GM23338 (cell line): ENCODE measurements around the gene MIR17HG. TPM values are rescaled to one million over a fixed set of nuclear protein-coding genes. Genes with fewer than 3 reads are reported as not detected.

ENCODE experiments used
- ATAC-seq: fragments of 200-7000 bp; cut with Tn5 transposase; 3 replicates; pipeline ENCODE4 v1.9.1; 2020
- DNase-seq: peaks from one replicate; pipeline ENCODE4 v3.0.0-alpha.2; 2015; ENCODE audit warnings: low spot score
- H2AFZ ChIP-seq: fragments of 200-600 bp; sonication (generic); 2 replicates; pipeline ENCODE4 v1.8.0; 2016; ENCODE audit warnings: antibody characterized with exemption, mild to moderate bottlenecking, moderate library complexity
- H3F3A ChIP-seq: fragments of 200-600 bp; sonication (generic); replicated peaks from 2 replicates; pipeline ENCODE4 v1.8.0; 2017; ENCODE audit warnings: antibody characterized with exemption, mixed run types, low read depth
- H3K27ac ChIP-seq: fragments of 200-600 bp; sonication (generic); 2 replicates; pipeline ENCODE4 v1.6.1; 2016; ENCODE audit warnings: low read depth
- H3K27me3 ChIP-seq: fragments of 200-600 bp; sonication (generic); 2 replicates; pipeline ENCODE4 v1.8.0; 2016; ENCODE audit warnings: mild to moderate bottlenecking, mixed run types, moderate library complexity; ENCODE audit not compliant: insufficient read depth
- H3K36me3 ChIP-seq: fragments of 200-600 bp; sonication (generic); 2 replicates; pipeline ENCODE4 v1.8.0; 2016; ENCODE audit warnings: mild to moderate bottlenecking; ENCODE audit not compliant: insufficient read depth
- H3K4me1 ChIP-seq: fragments of 200-600 bp; sonication (generic); 2 replicates; pipeline ENCODE4 v1.8.0; 2016; ENCODE audit warnings: mild to moderate bottlenecking, moderate library complexity; ENCODE audit not compliant: insufficient read depth
- H3K4me2 ChIP-seq: fragments of 200-600 bp; sonication (generic); 2 replicates; pipeline ENCODE4 v1.7.1; 2017; ENCODE audit warnings: mixed run types
- H3K4me3 ChIP-seq: fragments of 200-600 bp; sonication (generic); 2 replicates; pipeline ENCODE4 v1.6.1; 2016; ENCODE audit warnings: mixed run types
- H3K79me2 ChIP-seq: fragments of 200-600 bp; sonication (generic); replicated peaks from 2 replicates; pipeline ENCODE4 v1.8.0; 2017; ENCODE audit warnings: mild to moderate bottlenecking; ENCODE audit not compliant: insufficient read depth
- H3K9me2 ChIP-seq: fragments of 200-600 bp; sonication (generic); 2 replicates; pipeline ENCODE4 v1.8.0; 2017; ENCODE audit not compliant: insufficient read depth
- H4K20me1 ChIP-seq: fragments of 200-600 bp; sonication (generic); replicated peaks from 2 replicates; pipeline ENCODE4 v1.8.0; 2017; ENCODE audit warnings: mild to moderate bottlenecking; ENCODE audit not compliant: insufficient read depth
- H3K27ac Mint-ChIP-seq: 2 replicates; pipeline ENCODE4 v1.8.0; 2020; ENCODE audit warnings: inconsistent platforms, mild to moderate bottlenecking, moderate library complexity, mixed read lengths
- H3K27me3 Mint-ChIP-seq: 3 replicates; pipeline ENCODE4 v1.8.0; 2022; ENCODE audit warnings: low read depth, mild to moderate bottlenecking, moderate library complexity, mixed read lengths, inconsistent platforms; ENCODE audit not compliant: insufficient read depth, poor library complexity
- H3K36me3 Mint-ChIP-seq: 3 replicates; pipeline ENCODE4 v1.8.0; 2021; ENCODE audit warnings: low read depth, mild to moderate bottlenecking, inconsistent platforms, moderate library complexity, mixed read lengths
- H3K4me1 Mint-ChIP-seq: 3 replicates; pipeline ENCODE4 v1.8.0; 2020; ENCODE audit warnings: mild to moderate bottlenecking, inconsistent platforms, mixed read lengths
- H3K4me3 Mint-ChIP-seq: 3 replicates; pipeline ENCODE4 v1.8.0; 2021; ENCODE audit warnings: moderate library complexity, mild to moderate bottlenecking, inconsistent platforms, mixed read lengths
- H3K9me3 Mint-ChIP-seq: 3 replicates; pipeline ENCODE4 v1.8.0; 2020; ENCODE audit warnings: moderate library complexity, mild to moderate bottlenecking, inconsistent platforms, mixed read lengths
- CREB1 ChIP-seq: fragments of 250-450 bp; sonication (Bioruptor Pico); IDR thresholded peaks from 2 replicates; pipeline ENCODE4 v1.5.0; 2020; ENCODE audit warnings: low read depth, mild to moderate bottlenecking, moderate library complexity
- EZH2 ChIP-seq: fragments of 200-600 bp; sonication (generic); IDR thresholded peaks from one replicate; pipeline ENCODE4 v1.8.0; 2017; ENCODE audit warnings: antibody characterized with exemption, mild to moderate bottlenecking, low read depth; ENCODE audit not compliant: unreplicated experiment
- EZH2phosphoT487 ChIP-seq: fragments of 200-600 bp; sonication (generic); IDR thresholded peaks from one replicate; pipeline ENCODE4 v1.8.1; 2018; ENCODE audit warnings: antibody characterized with exemption; ENCODE audit not compliant: unreplicated experiment
- JUNB ChIP-seq: IDR thresholded peaks from one replicate; pipeline ENCODE4 v1.6.1; 2016; ENCODE audit warnings: antibody characterized with exemption; ENCODE audit not compliant: unreplicated experiment
- NANOG ChIP-seq: IDR thresholded peaks from 2 replicates; pipeline ENCODE4 v1.6.1; 2016; ENCODE audit warnings: antibody characterized with exemption, borderline replicate concordance
- POLR2AphosphoS5 ChIP-seq: IDR thresholded peaks from 2 replicates; pipeline ENCODE4 v1.6.1; 2016; ENCODE audit warnings: antibody characterized with exemption, low read depth
- STAT1 ChIP-seq: IDR thresholded peaks from one replicate; pipeline ENCODE4 v1.6.1; 2016; ENCODE audit warnings: antibody characterized with exemption; ENCODE audit not compliant: unreplicated experiment
- ZNF114 ChIP-seq: fragments of 250-450 bp; sonication (Bioruptor Pico); IDR thresholded peaks from 2 replicates; pipeline ENCODE4 v1.5.0; 2020; ENCODE audit warnings: mild to moderate bottlenecking, moderate library complexity
- ZNF331 ChIP-seq: fragments of 250-450 bp; sonication (Bioruptor Pico); IDR thresholded peaks from 2 replicates; pipeline ENCODE4 v1.5.0; 2020; ENCODE audit warnings: low read depth, mild to moderate bottlenecking, moderate library complexity
- polyA plus RNA-seq: library from polyadenylated mRNA; unstranded; fragments of >200 nt; fragmentation: Nextera tagmentation; extraction: Ambion mirVana; gene quantifications from 2 replicates; pipeline ENCODE4 v1.2.1, GENCODE V29; 2016
- total RNA-seq: library from RNA; depleted of rRNA; stranded (reverse); fragments of >200 nt; shearing (Covaris generic); gene quantifications from 2 replicates; pipeline ENCODE4 v1.2.3, GENCODE V29; 2014
- TF ChIP-seq, protein P1 (sequence below), 2 experiments: fragments of 200-600 bp in 1 of 2; sonication (generic) in 1 of 2; conservative IDR thresholded peaks; 2 replicates each; pipeline versions ENCODE4 v1.5.1 to v1.6.1; 2016 to 2017; ENCODE audit warnings: antibody characterized with exemption in 2 of 2, low read depth in 2 of 2, mild to moderate bottlenecking in 2 of 2, moderate library complexity in 1 of 2
- TF ChIP-seq, protein P2 (sequence below): IDR thresholded peaks from one replicate; pipeline ENCODE4 v1.6.1; 2018; ENCODE audit warnings: antibody characterized with exemption; ENCODE audit not compliant: unreplicated experiment
- TF ChIP-seq, protein P3 (sequence below): fragments of 250-450 bp; sonication (Bioruptor Pico); IDR thresholded peaks from 2 replicates; pipeline ENCODE4 v1.5.0; 2020; ENCODE audit warnings: mild to moderate bottlenecking, moderate library complexity
- TF ChIP-seq, protein P4 (sequence below): IDR thresholded peaks from 2 replicates; pipeline ENCODE4 v1.6.1; 2016; ENCODE audit warnings: antibody characterized with exemption

MIR17HG gene
- total and polyA plus RNA-seq, 2 experiments from 2014 or later: 14.8 to 46.0 TPM

DNA sequence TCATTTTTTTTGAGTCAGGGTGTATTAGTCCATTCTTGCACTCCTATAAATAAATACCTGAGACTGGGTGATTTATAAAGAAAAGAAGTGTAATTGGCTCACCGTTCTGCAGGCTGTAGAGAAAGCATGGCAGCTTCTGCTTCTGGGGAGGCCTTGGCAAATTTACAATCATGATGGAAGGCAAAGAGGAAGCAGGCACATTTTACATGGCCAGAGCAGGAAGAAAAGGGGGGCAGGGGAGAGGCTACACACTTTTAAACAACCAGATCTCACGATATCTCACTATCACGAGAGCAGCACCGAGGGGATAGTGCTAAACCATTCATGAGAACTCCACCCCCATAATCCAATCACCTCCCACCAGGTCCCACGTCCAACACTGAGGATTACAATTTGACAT lies 44.5 kb upstream of the MIR17HG start:
- no peaks in the 10 kb centered on the region for H3K4me1 Mint-ChIP-seq
- no peak overlapping the region for H3K4me2 ChIP-seq
- H3K9me3 Mint-ChIP-seq: no peaks in the 10 kb centered on the region; the same call in 2 of the 3 replicates
- ATAC-seq: no peak
- no peak overlapping the region for H2AFZ ChIP-seq
- DNase-seq: no peak
- no peaks in the 10 kb centered on the region for H3K36me3 Mint-ChIP-seq
- TF ChIP-seq STAT1 (no peak), ZNF114 (CRISPR knock-in tag) (no peak), EZH2phosphoT487 (no peak), EZH2 (no peak), ZNF331 (CRISPR knock-in tag) (no peak), JUNB (no peak), CREB1 (CRISPR knock-in tag) (no peak), POLR2AphosphoS5 (no peak), NANOG (no peak)
- TF ChIP-seq, protein P1, sequence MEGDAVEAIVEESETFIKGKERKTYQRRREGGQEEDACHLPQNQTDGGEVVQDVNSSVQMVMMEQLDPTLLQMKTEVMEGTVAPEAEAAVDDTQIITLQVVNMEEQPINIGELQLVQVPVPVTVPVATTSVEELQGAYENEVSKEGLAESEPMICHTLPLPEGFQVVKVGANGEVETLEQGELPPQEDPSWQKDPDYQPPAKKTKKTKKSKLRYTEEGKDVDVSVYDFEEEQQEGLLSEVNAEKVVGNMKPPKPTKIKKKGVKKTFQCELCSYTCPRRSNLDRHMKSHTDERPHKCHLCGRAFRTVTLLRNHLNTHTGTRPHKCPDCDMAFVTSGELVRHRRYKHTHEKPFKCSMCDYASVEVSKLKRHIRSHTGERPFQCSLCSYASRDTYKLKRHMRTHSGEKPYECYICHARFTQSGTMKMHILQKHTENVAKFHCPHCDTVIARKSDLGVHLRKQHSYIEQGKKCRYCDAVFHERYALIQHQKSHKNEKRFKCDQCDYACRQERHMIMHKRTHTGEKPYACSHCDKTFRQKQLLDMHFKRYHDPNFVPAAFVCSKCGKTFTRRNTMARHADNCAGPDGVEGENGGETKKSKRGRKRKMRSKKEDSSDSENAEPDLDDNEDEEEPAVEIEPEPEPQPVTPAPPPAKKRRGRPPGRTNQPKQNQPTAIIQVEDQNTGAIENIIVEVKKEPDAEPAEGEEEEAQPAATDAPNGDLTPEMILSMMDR (conservative IDR thresholded peaks at IDR 0.05; ENCODE audit: low read depth in 2 of 2): no peak
- TF ChIP-seq, protein P2, sequence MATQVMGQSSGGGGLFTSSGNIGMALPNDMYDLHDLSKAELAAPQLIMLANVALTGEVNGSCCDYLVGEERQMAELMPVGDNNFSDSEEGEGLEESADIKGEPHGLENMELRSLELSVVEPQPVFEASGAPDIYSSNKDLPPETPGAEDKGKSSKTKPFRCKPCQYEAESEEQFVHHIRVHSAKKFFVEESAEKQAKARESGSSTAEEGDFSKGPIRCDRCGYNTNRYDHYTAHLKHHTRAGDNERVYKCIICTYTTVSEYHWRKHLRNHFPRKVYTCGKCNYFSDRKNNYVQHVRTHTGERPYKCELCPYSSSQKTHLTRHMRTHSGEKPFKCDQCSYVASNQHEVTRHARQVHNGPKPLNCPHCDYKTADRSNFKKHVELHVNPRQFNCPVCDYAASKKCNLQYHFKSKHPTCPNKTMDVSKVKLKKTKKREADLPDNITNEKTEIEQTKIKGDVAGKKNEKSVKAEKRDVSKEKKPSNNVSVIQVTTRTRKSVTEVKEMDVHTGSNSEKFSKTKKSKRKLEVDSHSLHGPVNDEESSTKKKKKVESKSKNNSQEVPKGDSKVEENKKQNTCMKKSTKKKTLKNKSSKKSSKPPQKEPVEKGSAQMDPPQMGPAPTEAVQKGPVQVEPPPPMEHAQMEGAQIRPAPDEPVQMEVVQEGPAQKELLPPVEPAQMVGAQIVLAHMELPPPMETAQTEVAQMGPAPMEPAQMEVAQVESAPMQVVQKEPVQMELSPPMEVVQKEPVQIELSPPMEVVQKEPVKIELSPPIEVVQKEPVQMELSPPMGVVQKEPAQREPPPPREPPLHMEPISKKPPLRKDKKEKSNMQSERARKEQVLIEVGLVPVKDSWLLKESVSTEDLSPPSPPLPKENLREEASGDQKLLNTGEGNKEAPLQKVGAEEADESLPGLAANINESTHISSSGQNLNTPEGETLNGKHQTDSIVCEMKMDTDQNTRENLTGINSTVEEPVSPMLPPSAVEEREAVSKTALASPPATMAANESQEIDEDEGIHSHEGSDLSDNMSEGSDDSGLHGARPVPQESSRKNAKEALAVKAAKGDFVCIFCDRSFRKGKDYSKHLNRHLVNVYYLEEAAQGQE: no peak
- TF ChIP-seq, protein P3, sequence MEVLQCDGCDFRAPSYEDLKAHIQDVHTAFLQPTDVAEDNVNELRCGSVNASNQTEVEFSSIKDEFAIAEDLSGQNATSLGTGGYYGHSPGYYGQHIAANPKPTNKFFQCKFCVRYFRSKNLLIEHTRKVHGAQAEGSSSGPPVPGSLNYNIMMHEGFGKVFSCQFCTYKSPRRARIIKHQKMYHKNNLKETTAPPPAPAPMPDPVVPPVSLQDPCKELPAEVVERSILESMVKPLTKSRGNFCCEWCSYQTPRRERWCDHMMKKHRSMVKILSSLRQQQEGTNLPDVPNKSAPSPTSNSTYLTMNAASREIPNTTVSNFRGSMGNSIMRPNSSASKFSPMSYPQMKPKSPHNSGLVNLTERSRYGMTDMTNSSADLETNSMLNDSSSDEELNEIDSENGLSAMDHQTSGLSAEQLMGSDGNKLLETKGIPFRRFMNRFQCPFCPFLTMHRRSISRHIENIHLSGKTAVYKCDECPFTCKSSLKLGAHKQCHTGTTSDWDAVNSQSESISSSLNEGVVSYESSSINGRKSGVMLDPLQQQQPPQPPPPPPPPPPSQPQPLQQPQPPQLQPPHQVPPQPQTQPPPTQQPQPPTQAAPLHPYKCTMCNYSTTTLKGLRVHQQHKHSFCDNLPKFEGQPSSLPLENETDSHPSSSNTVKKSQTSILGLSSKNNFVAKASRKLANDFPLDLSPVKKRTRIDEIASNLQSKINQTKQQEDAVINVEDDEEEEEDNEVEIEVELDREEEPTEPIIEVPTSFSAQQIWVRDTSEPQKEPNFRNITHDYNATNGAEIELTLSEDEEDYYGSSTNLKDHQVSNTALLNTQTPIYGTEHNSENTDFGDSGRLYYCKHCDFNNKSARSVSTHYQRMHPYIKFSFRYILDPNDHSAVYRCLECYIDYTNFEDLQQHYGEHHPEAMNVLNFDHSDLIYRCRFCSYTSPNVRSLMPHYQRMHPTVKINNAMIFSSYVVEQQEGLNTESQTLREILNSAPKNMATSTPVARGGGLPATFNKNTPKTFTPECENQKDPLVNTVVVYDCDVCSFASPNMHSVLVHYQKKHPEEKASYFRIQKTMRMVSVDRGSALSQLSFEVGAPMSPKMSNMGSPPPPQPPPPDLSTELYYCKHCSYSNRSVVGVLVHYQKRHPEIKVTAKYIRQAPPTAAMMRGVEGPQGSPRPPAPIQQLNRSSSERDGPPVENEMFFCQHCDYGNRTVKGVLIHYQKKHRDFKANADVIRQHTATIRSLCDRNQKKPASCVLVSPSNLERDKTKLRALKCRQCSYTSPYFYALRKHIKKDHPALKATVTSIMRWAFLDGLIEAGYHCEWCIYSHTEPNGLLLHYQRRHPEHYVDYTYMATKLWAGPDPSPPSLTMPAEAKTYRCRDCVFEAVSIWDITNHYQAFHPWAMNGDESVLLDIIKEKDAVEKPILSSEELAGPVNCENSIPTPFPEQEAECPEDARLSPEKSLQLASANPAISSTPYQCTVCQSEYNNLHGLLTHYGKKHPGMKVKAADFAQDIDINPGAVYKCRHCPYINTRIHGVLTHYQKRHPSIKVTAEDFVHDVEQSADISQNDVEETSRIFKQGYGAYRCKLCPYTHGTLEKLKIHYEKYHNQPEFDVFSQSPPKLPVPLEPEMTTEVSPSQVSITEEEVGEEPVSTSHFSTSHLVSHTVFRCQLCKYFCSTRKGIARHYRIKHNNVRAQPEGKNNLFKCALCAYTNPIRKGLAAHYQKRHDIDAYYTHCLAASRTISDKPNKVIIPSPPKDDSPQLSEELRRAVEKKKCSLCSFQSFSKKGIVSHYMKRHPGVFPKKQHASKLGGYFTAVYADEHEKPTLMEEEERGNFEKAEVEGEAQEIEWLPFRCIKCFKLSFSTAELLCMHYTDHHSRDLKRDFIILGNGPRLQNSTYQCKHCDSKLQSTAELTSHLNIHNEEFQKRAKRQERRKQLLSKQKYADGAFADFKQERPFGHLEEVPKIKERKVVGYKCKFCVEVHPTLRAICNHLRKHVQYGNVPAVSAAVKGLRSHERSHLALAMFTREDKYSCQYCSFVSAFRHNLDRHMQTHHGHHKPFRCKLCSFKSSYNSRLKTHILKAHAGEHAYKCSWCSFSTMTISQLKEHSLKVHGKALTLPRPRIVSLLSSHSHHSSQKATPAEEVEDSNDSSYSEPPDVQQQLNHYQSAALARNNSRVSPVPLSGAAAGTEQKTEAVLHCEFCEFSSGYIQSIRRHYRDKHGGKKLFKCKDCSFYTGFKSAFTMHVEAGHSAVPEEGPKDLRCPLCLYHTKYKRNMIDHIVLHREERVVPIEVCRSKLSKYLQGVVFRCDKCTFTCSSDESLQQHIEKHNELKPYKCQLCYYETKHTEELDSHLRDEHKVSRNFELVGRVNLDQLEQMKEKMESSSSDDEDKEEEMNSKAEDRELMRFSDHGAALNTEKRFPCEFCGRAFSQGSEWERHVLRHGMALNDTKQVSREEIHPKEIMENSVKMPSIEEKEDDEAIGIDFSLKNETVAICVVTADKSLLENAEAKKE (CRISPR knock-in tag): no peak
- TF ChIP-seq, protein P4, sequence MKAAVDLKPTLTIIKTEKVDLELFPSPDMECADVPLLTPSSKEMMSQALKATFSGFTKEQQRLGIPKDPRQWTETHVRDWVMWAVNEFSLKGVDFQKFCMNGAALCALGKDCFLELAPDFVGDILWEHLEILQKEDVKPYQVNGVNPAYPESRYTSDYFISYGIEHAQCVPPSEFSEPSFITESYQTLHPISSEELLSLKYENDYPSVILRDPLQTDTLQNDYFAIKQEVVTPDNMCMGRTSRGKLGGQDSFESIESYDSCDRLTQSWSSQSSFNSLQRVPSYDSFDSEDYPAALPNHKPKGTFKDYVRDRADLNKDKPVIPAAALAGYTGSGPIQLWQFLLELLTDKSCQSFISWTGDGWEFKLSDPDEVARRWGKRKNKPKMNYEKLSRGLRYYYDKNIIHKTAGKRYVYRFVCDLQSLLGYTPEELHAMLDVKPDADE: no peak
- H3K9me2 ChIP-seq: no peaks in the 10 kb centered on the region
- no peak overlapping the region for H3K4me3 Mint-ChIP-seq
- no peaks in the 10 kb centered on the region for H3K36me3 ChIP-seq
- no peak overlapping the region for H3K27ac Mint-ChIP-seq
- no peaks in the 10 kb centered on the region for H3F3A ChIP-seq
- H3K4me1 ChIP-seq: no peaks in the 10 kb centered on the region
- no peak overlapping the region for H3K4me3 ChIP-seq
- H3K27me3 ChIP-seq: no peaks in the 10 kb centered on the region
- no peaks in the 10 kb centered on the region for H3K27me3 Mint-ChIP-seq
- H3K79me2 ChIP-seq: no peaks in the 10 kb centered on the region
- no peak overlapping the region for H3K27ac ChIP-seq
- no peaks in the 10 kb centered on the region for H4K20me1 ChIP-seq
